GM21619 (cell line): Measurements from ENCODE around the gene ME1.
"Not testable (repeated sequence)": the region's sequence is repeated elsewhere in the genome, so short reads cannot be mapped to it uniquely, and the experiment has no call there.

Experiments used
- ATAC-seq: cut with Tn5 transposase; IDR thresholded peaks from one replicate; pipeline ENCODE4 v1.9.1; 2021; ENCODE audit not compliant: unreplicated experiment

ME1 gene

GRCh38 chr6:83430611-83431544, at the start of gene ME1:
ME1 (minus strand) TSS chr6:83431051; CDS start chr6:83430954, 97 bp downstream.
- peak; percentile 69 for ATAC-seq

DNA sequence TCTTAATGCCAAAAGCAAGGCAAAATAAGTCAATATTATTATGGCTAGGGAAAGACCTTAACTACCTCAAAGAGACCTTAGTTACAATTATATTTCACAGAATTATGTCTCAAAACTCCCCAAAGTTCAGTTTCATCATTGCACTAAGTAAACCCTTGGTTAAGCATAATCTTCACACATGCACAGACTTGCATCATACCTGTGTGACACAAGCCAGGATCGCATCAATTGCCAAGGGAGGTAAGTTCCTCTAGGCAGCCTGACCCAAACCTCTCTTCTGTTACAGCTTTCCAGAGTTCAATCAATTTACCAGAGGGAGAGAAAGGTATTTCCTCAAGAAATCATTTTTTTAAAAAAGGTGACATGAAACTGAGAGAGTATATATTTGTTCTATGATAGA, 49.6 kb upstream of the ME1 start:
- no peak for ATAC-seq

- no peak for ATAC-seq
Measured at GRCh38 chr6:83479389-83479788, 48.5 kb upstream of the ME1 start.

- no peak for ATAC-seq
Measured at GRCh38 chr6:83476971-83477370, 46.1 kb upstream of the ME1 start.

- no peak for ATAC-seq
Measured at GRCh38 chr6:83474309-83474708, 43.5 kb upstream of the ME1 start.

DNA sequence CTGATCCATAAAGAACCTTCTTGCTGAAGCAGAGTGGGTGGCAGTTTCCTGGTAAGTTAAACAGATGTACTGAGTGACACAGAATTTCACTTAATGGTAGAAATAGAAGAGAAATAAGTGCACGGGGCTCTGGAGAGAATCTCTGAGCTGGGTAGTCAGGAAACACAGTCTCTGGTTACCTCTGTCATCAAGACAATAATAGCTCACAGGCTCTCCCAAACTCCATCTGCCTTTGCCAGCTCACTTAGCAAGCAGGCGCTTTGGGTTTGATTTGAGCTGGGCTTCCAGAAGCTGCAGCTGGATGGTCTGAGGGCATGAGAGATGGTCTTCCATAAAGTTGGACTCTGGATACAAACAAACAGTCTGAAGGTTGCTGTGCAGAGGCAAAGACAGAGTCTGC, 41.9 kb upstream of the ME1 start:
- no peak for ATAC-seq

DNA sequence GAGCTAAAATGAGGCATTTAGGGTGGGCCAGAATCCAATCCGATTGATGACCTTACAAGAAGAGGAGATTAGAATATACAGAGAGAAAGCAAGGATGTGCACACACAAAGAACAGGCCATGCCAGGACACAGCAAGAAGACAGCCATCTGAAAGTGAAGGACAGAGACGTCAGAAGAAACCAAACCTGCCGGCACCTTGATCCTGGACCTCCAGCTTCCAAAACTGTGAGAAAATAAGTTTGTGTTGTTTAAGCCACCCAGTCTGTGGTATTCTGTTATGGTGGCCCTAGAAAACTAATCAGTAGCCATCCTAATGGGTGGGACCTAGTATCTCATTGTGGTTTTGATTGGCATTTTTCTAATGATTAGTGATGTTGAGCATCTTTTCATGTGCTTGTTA, 39.7 kb upstream of the ME1 start:
- ATAC-seq = no peak

DNA sequence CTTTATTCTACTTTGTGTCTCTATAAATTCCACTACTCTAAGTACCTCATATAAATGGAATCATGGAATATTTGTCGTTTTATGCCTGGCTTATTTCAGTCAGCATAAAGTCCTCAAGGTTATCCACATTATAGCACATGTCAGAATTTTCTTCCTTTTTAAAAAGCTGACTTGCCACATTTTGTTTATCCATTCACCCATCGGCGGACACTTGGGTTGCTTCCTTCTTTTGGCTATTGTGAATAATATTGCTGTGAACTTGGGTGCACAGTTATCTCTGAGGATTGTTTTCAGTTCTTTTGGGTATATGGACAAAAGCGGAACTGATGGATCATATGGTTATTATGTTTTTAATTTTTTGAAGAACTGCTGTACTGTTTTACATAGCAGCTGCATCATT, 39.1 kb upstream of the ME1 start:
- no peak for ATAC-seq

- no peak for ATAC-seq
Measured at GRCh38 chr6:83467620-83468036, 36.8 kb upstream of the ME1 start.

- ATAC-seq = no peak
Measured at GRCh38 chr6:83466328-83466727, 35.5 kb upstream of the ME1 start.

DNA sequence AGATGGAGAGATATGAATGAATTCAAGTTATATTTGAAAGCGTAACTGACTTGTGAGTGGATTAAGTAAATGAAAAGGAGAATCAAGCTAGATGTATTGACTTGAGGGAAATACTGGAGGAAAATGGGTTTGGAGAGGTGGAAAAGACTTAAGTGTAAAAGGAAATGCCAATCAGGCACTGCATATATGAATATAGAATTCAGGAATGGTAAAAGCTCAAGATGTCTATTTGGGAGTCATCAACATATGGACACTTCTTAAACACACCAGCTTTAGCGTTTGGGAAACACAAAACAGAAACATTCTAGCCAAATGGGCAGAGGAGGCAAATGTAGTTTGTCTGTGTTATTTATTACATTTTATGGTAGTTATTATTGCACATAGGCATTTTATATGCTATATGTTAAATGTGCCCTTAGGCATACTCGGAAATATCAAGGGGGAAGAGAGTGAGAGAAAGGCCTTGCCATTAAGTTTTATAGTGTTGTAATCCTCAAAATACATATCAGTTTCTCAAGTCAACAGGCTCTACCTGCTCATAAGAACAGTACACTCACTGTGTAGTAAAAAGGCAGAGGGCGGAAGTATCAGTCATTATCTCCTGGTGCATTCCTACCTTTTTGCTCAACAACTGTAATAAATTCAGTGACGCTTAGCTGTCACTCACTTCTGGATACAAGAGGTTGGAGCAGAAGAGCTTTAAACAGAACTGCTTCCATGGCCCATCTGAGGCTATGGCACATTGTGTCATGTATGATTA, 33.7 kb upstream of the ME1 start:
- ATAC-seq = no peak

- ATAC-seq = no peak
Measured at GRCh38 chr6:83463886-83464285, 33.0 kb upstream of the ME1 start.

DNA sequence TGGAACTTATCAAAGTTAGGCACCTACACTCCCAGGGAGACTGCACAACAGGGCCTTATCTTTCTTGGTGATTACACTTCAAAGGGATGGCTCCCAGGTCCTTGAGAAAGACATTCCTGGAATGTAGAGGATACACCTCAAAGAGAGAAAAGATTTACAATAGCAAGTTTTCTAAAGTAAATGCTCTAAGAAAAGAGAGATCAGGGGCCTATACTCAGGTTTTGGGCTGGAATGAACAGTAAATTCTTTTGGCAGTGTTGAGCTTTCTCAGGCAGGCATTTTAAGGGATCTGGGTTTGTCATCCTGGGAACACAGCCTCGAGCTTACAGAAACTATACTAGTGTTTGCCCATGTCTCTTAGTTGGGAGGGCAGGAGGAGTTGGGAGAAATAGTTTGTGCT, 31.7 kb upstream of the ME1 start:
- ATAC-seq = no peak

DNA sequence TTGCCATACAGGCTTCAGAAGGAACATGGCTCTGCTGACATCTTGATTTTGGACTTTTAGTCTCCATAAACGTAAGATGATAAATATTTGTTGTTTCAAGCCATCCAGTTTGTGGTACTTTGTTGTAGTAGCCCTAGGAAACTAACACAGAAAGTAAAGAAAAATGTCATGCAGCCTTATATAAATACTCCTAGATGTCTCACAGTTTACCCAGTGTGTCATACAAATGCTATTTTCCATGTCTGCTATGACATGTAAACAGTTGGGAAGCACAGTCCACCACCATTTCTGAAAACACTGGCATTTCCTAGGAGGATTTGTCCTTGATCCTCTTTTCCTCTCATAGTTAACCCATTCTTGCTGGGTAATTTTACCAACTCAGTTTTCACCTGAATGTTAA, 30.6 kb upstream of the ME1 start:
- ATAC-seq = no peak

DNA sequence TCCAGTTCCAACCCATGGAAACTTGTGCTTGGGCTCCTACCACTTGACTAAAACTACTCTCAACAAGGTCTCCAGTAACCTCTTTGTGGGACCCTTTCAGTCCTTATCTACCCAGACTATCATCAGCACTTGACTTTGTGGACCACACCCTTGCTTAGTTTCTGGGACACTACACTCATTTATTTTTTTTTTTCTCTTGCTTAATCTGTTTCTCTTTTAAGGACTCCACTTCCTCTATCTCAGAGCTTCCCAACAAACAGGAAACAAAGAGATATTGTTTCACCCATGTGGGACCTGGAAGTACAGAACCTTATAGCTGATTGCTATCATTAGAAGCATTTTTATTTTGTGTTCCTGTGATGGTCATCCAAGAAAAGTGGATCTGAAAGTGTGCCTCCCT, 28.8 kb upstream of the ME1 start:
- ATAC-seq = no peak

DNA sequence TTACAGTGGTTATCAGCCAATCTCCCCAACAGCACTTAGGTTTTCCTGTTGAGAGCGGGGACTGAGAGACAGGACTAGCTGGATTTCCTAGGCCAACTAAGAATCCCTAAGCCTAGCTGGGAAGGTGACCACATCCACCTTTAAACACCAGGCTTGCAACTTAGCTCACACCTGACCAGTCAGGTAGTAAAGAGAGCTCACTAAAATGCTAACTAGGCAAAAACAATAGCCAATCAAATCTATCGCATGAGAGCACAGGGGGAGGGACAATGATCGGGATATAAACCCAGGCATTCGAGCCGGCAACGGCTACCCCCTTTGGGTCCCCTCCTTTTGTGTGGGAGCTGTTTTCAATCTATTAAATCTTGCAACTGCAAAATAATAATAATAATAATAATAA, 19.2 kb upstream of the ME1 start:
- not testable (repeated sequence) for ATAC-seq

DNA sequence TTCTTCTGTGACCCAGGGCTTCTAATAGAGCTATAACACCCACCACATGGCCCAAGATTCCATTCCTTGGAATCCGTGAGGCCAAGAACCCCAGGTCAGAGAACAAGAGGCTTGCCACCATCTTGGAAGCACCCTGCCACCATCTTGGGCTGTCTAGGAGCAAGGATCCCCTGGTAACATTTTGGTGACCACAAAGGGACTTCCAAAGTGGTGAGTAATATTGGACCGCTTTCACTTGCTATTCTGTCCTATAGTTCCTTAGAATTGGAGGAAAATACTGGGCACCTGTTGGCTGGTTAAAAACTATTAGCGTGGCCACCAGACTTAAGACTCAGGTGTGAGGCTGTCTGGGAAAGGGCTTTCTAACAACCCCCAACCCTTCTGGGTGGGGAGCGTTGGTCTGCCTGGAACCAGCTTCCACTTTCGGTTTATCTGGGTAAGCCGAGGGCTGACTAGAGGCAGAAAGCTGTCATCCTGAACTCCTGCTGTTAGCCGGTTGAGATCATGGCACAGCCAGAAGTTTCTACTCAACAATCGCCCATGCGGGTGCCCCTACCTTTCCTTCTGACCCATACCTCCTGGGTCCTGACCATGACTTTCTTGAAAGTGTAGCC, 13.3 kb upstream of the ME1 start:
- not testable (repeated sequence) for ATAC-seq

GRCh38 chr6:83443516-83443915, 12.7 kb upstream of the ME1 start:
- ATAC-seq = no peak

GRCh38 chr6:83442752-83443151, 11.9 kb upstream of the ME1 start:
- ATAC-seq = no peak

DNA sequence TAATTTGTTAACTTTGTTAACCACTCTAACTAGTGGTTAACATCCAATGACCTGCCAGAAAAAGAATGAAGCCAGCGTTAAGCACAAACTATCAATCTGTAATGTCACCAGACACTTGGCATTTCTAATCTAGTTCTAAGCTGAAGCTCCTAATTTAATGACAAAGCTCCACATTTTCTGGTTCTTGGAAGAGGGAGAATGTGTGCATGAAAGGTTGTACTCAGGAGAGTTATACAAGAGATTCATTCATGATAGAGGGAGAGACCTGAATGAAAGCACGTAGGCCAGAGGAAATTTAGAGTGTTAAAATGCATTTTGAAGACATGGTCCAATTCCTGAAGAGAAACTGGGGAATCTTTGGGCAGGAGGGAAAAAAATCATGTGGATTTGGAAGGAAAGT, 8.3 kb upstream of the ME1 start:
- no peak for ATAC-seq

DNA sequence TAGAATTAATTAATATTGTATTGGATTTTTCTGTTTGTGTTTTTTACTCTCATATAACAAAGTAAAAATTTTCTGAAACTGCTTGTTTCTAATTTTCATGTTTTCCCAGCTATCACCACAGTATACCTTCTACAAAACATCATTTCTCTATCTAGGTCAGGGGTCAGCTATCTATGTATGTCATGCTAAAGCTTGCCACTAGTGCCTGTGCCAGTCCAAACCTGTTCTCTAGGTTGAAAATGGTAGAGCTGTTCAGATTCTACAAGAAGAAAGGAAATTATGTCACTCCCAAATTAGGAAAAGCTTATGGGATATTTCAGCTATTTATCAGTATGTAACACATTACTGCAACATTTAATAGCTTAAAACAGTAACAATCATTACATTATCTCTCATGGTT, 5.8 kb upstream of the ME1 start:
- no peak for ATAC-seq

DNA sequence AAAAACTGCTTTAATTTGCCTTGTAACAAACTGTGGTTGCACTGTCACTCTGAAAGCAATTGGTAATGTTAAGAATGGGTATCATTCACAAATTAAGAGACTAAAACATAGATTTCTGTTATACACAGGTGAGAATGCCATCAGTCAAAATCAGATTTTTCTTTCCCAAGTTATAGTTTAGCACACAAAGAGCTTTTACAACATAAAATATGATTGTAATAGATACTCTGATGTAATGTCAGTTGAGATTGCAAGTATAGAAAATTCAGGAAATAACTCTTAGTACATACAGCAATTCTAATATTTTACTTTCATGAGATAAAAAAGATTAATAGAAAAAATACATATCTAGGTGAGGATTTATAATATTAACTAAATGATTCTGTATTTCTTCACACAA, 2.3 kb upstream of the ME1 start:
- ATAC-seq = no peak
